ENCODE results near the gene XKR7.
"Not testable (repeated sequence)": the region's sequence is repeated elsewhere in the genome, so short reads cannot be mapped to it uniquely, and the experiment has no call there.

Gene XKR7

DNA sequence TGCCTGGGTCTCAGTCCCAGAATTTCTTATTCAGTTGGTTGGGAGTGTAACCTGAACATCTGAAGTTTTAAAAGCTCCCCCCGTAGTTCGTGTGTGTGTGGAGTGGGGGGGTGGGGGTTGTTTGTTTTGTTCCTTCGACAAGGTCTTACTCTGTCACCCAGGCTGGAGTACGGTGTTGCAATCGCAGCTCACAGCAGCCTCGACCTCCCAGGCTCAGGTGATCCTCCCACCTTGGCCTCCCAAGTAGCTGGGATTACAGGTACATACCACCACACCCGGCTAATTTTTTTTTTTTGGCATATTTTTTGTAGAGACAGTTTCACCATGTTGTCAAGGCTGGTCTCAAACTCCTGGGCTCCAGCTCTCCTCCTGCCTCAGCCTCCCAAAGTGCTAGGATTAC is 45.4 kb downstream of the XKR7 start:
- no peak for DNase-seq (ENCODE audit: low read depth)

DNA sequence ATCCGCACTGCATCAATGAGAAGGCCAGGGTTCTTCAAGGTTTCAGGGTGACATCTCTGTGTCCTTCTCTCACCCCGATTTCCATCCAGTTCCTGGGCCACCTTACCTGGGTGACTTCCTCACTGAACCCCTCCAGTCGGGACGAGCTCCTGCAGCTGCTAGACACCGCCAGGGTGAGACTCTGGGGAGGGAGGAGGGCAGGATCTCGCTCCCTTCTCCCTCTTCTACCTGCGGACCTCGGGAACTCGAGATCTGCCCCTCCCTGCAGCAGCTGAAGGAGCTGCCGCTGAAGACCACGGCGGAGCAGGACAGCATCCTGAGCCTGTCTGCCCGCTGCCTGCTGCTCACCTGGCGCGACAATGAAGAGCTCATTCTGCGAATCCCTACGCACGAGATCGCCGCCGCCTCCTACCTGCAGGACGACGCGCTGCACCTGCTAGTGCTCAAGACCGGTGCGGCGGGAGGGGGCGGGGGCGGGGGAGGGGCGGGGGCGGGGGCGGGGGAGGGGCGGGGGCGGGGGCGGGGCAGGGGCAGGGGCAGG is 49.8 kb downstream of the XKR7 start:
- no peak for DNase-seq (ENCODE audit: low read depth)

DNA sequence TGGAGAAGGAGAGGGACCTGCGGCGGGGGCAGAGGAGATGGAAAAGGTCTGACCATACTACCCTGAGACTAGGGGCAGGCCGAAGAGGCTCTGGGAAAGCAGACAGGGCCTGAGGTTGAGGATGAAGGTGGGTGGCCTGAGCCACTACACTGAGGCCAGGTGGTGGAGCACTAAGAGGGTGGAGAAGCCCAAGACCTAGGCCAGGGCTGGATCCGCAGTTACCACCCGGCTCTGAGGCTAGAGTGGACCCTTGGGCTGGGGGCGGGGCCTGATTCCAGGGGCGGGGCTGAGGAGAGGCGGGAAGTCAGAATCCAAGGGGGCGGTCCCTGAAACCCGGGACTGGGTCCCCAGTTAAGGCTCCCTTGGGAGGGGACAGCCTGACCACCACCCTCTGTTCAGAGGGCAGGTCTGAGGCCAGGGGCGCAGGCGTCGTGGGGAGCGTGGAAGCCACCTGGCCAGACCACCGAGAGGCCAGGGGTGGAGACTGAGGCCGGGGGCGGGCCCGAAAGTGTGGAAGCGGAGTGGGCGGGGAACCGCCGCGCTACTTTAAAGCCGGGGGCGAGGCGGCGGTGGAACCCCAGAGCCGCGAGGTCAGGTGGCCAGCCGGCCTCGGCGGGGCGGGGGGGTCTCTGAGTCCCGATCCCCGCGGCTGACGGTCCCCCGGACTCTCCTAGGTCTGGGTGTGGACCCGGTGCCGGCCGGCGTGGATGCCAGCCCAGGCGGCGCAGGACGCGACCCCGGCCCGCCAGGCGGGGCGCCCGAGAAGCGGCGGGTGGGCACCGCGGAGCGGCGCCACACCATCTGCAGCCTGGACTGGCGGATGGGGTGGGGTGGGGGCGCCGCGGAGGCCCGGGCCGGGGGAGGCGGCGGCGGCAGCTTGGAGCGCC is 50.6 kb downstream of the XKR7 start:
- DNase-seq (ENCODE audit: low read depth), result peak; percentile 27

DNA sequence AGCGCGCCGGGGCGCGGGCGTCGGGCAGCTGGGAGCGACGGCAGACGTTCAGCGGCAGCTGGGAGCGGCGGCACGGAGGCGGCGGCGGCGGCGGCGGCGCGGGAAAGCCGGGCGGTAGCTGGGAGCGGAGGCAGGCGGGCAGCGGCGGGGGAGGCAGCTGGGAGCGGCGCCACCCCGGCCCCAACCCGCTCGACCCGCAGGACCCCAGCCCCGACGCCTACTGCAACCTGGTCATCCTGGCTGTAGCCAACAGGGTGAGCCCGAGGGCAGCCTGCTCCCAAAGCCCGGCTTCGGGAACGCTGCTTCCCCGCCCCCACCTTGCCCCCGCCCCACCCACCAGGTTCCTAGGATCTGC is 51.2 kb downstream of the XKR7 start:
- no peak for DNase-seq (ENCODE audit: low read depth)

DNA sequence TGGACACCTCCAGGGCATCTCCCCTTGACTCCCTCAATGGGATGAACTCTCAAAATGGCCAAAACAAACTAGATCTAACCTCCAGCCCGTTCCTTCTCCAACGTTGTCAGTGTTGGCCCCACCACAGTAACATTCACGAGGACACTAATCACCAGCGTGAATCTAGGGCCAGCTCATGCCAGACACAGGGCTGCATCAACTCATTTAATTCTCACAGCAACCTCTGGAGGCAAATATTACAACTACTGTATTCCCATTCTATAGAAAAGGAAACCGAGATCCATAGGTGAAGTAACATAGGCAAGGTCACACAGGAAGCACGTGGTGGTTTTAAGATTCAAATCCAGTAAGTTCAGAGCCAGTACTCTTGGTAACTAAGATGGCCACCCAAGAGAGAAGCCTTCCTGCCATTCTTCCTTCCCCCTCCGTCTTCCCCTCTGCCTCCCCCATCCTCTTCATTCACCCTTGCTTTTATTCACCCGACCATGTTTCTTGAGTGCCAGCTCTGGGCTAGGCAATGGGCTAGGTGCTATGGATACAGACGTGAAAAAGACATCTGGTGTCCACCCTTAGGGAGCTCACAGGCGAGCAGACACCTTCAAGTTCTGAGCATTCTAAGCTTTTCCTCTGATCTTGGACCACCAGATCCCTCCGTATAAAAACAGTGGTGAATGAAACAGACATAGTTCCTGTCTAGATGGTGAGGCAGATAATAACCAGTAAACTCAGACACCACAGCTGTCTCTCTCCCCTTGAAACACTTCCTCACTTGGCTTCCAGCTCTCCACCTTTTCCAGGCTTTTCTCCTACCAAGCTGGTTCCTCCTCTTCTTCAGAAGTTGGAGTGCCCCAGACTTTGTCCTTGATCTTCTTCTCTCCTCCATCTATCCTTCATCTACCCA is 51.9 kb downstream of the XKR7 start:
- DNase-seq (ENCODE audit: low read depth), result no peak

DNA sequence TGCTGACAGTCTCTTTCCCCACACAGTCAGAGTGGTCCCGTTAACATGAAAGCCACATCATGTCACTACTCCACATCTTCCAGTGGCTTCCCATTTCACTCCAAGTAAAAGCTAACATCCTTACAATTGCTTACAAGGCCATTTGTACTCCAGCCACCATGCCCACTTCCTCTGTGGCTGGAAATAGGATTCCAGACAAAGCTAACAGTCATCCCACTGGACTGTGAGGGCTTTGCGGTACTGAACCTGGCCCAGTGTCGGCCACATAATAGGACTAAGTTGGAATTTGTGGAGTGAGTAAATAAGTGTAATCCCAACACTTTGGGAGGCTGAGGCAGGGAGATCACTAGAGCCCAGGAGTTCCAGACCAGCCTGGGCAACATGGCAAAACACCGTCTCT is 53.1 kb downstream of the XKR7 start:
- DNase-seq (ENCODE audit: low read depth), result no peak

DNA sequence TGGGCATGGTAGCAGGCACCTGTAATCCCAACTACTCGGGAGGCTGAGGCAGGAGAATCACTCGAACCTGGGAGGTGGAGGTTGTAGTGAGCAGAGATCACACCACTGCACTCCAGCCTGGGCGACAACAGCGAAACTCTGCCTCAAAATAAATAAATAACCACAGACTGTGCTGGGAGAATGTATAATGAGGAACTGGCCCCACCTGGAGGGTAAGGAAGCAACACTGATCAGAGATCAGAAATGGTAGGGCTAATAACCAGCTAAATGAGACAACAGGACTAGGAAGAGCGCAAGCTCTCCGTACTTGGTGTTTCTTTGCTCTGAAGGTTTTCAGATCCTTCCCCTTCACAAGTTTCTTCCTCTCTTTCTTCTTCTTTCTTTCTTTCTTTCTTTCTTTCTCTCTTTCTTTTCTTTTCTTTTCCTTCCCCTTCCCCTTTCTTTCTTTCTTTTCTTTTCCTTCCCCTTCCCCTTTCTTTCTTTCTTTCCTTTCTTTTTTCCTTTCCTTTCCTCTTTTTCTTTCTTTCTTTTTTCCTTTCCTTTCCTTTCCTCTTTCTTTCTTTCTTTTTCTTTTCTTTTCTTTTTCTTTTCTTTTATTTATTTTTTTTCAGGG is 56.8 kb downstream of the XKR7 start:
- DNase-seq (ENCODE audit: low read depth), result no peak

DNA sequence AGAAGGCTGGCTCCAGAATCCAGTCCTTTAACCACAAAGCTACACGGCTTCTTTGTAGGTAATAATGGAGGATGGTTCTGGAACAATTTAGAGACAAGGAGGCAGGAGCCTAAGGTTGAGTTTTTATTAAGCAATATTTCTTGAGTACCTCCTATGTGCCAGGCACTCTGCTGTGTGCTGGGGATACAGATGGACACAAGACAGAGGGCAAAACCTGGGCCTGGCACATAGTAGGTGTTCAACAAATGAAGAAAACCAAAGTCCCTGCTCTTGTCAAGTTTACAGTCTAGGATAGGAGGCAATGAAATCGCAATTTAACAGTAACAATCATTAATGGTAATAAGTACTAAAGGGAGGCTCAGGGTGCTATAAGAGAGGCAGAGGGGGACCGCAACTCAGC is 59.7 kb downstream of the XKR7 start:
- no peak for DNase-seq (ENCODE audit: low read depth)

DNA sequence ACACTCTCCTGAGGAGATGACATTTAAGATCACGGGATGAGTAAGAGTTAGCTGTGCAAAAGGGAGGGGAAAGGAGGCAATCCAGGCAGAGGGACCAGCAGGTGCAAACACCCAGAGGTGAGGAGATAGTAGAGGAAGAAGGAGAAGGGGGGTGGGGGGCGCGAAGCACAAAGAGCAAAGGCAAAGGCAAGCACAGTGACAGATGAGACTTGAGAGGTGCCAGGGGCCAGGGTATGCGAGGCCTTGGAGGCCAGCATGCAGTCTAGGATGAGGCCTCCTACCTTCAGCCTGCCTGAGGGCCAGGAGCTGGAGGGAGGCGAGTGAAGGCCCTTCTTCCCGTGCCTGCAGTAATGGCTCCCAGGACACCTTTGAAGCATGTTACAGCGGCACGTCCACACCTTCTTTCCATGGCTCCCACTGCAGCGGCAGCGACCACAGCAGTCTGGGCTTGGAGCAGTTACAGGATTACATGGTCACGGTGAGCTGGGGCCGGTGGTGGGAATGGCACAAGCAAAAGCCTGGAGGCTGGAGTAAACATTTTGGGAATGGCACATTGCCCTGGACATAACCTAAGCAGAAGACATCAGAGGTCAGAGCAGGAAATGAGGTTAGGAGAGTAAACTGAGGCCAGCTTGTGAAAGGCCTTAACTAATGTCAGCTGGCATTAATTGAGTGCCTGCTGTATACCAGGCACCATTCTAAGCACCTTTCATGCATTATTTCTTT is 60.9 kb downstream of the XKR7 start:
- no peak for DNase-seq (ENCODE audit: low read depth)

DNA sequence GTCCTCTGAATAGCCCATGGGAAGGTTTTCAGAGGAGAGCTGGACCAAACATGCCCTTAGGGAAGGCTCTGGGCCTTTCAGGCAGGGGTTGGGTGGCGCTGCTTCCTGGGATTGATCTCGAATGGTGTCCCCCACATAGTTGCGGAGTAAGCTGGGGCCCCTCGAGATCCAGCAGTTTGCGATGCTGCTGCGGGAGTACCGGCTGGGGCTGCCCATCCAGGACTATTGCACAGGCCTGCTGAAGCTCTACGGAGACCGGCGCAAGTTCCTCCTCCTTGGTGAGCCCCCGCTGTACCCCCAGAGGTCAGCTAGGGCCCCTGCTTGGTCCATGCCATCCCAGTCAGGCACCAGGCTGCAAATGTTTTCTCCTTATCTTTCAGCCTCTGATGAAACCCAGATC is 61.6 kb downstream of the XKR7 start:
- DNase-seq (ENCODE audit: low read depth), result no peak

DNA sequence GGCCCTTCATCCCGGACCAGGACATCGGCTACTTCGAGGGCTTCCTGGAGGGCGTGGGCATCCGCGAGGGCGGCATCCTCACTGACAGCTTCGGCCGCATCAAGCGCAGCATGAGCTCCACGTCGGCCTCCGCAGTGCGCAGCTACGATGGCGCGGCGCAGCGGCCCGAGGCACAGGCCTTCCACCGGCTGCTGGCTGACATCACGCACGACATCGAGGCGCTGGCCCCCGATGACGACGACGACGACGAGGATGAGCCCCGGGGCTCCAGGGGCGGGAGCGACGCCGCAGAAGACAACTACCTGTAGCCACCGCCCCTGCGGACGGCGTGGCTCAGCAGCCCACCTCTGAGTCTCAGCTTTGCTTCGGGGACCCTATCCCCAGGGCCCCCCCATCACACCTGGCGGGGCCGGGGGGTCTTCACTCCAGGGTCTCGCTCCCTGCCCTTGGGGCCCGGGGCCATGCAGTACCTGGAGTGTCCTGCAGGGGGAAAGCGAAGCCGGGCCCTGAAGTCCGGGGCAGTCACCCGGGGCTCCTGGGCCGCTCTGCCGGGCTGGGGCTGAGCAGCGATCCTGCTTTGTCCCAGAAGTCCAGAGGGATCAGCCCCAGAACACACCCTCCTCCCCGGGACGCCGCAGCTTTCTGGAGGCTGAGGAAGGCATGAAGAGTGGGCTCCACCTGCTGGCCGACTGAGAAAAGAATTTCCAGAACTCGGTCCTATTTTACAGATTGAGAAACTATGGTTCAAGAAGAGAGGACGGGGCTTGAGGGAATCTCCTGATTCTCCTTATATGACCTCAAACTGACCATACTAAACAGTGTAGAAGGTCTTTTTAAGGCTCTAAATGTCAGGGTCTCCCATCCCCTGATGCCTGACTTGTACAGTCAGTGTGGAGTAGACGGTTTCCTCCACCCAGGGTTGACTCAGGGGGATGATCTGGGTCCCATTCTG is 63.3 kb downstream of the XKR7 start:
- DNase-seq (ENCODE audit: low read depth), result peak; percentile 31

DNA sequence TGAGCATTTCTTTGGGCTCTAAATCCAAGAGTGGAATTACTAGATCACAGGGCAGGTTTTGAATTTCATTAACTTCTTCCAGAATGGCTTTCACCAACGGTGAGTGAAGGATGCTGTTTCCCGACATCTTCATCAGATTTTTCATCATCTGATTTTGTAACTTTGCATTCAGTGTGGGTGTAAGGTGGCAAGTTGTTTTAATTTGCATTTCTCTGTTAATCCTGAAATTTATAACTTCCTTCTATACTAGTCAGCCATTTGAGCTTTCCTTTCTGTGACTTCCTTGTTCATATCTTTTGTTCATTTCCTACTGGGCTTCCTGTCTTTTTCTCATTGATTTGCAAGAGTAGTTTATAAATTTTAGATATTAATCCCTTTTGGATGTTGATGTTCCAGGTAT is 65.4 kb downstream of the XKR7 start:
- no peak for DNase-seq (ENCODE audit: low read depth)

DNA sequence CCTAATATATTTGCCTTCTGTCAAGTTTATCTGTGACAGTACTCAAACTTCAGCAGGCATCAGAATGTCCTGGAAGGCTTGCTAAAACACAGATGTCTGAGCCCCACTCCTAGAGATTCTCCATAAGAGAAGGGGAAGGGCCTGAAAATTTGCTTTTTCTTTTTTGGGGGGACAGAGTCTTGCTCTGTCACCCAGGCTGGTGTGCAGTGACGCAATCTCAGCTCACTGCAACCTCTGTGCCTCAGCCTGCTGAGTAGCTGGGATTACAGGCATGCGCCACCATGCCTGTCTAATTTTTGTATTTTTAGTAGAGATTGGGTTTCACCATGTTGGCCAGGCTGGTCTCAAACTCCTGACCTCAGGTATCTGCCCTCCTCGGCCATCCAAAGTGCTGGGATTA is 65.8 kb downstream of the XKR7 start:
- not testable (repeated sequence) for DNase-seq (ENCODE audit: low read depth)

DNA sequence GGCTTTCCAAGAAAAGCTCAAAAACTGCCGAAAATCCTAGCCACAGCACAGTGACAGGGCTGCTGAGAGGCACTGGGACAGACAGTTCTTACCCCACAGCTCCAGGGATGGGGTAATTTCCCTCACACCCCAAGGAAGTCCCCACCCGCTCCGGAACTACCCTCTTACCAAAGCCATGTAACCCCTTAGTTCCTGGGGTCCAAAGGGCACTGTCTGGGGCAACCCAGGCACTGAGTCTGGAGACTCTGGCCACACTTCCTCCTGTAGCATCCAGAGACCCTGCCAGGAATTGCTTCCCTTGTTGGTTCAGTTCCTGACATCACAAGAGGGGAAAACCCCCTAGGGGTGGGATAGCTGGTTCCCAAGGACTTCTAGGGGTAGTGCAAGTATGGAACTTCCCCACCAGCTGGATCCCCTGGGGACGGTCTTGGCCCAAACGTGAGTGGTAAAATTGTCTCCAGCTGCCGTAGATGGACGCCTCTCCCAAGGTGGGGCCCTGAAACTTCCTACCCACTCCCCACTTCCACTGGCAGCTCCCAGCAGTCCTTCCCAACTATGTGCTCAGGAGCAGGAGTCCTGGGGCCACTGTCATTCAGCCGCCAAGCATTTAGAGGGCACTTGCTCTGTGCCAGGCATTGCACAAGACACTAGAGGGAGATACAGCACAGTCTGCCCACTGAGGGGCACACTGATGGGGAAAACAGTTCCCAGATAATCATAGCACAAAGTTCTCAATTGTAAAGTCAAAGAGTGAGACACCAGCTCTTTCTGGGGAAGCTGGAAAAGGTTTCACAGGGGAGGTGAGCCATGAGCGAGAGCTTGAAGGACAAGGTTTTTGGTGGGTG is 66.9 kb downstream of the XKR7 start:
- no peak for DNase-seq (ENCODE audit: low read depth)

DNA sequence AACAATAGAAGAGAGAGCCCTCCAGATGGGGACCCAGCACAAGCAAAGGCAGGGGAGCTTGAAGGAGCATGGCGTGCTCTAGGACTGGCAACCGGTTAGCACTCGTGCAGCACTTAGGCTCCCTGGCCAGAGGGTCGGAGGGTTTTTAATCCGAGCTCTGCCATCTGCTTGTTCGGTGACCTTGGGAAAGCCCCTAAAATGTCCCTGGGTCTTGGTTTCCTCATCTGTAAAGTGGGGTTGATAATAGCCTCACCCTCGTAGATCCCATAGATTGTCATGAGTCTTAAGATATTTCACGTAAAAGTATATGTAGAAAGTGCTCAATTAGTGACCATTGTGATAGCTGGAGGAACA is 67.5 kb downstream of the XKR7 start:
- DNase-seq (ENCODE audit: low read depth), result no peak

DNA sequence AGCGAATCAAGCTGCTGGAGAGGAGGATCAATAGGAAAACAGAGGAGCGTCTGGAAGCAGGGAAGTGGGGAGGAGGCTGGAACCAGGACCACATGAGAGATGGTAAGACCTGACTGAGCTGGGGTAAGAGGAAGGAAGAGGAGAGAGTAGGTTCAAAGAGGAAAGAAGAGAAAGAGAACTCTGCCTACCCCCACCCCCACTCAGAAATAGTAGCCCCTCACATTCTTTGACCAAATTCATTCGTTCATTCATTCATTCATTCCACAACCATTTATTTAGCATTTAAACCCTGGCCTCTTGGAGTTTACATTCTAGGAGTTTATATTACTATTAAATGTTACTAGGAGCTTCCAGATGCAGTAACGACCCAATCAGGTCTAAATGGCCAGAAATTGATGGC is 68.3 kb downstream of the XKR7 start:
- no peak for DNase-seq (ENCODE audit: low read depth)

DNA sequence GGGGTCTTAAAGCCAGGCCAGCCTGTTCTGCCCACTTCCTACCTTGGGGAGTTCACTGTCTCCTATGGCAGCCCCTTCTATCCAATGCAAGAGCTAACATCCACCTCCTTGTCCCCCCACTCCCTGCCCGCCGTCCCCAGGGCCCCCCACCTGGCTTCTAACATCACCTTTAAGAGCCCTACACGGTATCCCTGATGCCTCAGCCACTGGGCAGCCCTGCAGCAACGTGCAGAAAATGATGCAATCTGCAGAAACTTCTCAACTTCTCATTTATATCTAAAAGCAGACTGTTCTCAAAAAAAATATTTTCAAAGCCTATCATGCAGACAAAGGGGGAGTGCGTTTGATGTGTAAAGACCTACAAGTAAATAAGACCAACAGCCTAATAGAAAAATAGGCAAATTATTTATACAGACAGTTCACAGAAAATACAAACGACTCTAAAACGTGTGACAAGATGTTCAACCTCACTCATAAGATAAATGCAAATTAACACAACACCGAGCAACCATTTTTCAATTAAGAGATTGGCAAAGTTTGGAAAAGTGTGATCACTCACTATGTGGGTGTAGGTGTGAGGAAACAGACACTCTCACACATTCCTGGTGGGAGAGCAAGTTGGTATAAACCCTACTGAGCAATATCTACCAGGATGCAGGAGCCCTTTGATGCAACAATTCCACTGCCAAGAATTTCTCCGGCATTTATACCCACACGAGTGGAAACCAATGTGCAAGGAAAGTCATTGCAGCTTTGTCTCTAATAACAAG is 69.0 kb downstream of the XKR7 start:
- DNase-seq (ENCODE audit: low read depth), result no peak

DNA sequence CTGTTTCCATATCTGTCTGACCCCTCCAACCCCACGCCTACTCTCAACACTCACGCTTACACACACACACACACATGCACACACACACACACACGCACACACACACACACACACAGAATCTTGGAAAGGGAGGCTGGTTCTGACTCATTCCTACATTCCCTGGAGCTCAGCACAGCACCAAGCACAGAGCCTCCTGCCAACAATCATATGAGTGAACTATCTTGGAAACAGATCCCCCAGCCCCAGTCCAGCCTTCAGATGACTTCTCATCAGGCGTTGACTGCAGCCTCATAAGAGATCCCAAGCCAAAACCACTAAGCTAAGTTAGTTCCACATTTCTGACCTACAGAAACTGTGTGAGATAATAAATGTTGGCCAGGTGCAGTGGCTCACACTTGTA is 70.0 kb downstream of the XKR7 start:
- no peak for DNase-seq (ENCODE audit: low read depth)

Measured in stimulated activated CD8-positive, alpha-beta memory T cell treated with anti-CD3 and anti-CD28 coated beads, Interleukin-4, amount 100 ng/mL, for 24 hours (primary cell).